Large intestine (tissue), 3 donors: Measurements from ENCODE around the gene VPS41. TPM values are rescaled to one million over a fixed set of nuclear protein-coding genes. Genes with fewer than 3 reads are reported as not detected.

Source experiments
- DNase-seq, 2 donors: peaks; one replicate each; pipeline versions ENCODE4 v3.0.0 to v3.0.0-alpha.2; 2013
- H3K27ac ChIP-seq: one replicate; pipeline ENCODE4 v1.5.1; 2013; ENCODE audit warnings: low read length
- H3K27me3 ChIP-seq: 2 replicates; pipeline ENCODE4 v1.6.1; 2013; ENCODE audit warnings: low read length; ENCODE audit not compliant: control insufficient read depth, insufficient read depth
- H3K36me3 ChIP-seq: 2 replicates; pipeline ENCODE4 v1.6.1; 2013; ENCODE audit warnings: low read length; ENCODE audit not compliant: control insufficient read depth, insufficient read depth
- H3K4me1 ChIP-seq: one replicate; pipeline ENCODE4 v1.6.1; 2013; ENCODE audit warnings: low read length; ENCODE audit not compliant: control insufficient read depth, insufficient read depth
- H3K4me3 ChIP-seq: one replicate; pipeline ENCODE4 v1.5.1; 2013; ENCODE audit warnings: low read length
- H3K9me3 ChIP-seq: one replicate; pipeline ENCODE4 v1.6.1; 2013; ENCODE audit warnings: mild to moderate bottlenecking, low read depth, low read length, moderate library complexity; ENCODE audit not compliant: control insufficient read depth
- WGBS: methylation state at CpG from one replicate; pipeline ENCODE4 v1.1.5; 2013; ENCODE audit warnings: low lambda C conversion rate; ENCODE audit not compliant: insufficient coverage; 5-methylcytosine and 5-hydroxymethylcytosine counted together
- polyA plus RNA-seq: library from polyadenylated mRNA; unstranded; fragments of 120-200 nt; gene quantifications from one replicate; pipeline ENCODE4 v1.2.1, GENCODE V29; 2013

Gene VPS41
- polyA plus RNA-seq, 1 donor, result 63.7 TPM

GRCh38 chr7:38709123-38709522, 199.9 kb downstream of the VPS41 start:
- Histone ChIP-seq H3K36me3 (no peaks in the 10 kb centered on the region), H3K4me1 (no peaks in the 10 kb centered on the region), H3K27ac (no peak overlapping the region), H3K9me3 (no peaks in the 10 kb centered on the region), H3K4me3 (no peak overlapping the region), H3K27me3 (no peaks in the 10 kb centered on the region)
- no peak for DNase-seq
- WGBS, result 100% methylated on average over 1 of the region's 4 CpGs

- DNase-seq, result no peak
- no peak overlapping the region for H3K27ac ChIP-seq
- no peaks in the 10 kb centered on the region for H3K27me3 ChIP-seq
- H3K4me3 ChIP-seq, result no peak overlapping the region
- H3K4me1 ChIP-seq, result no peaks in the 10 kb centered on the region
- no peaks in the 10 kb centered on the region for H3K9me3 ChIP-seq
- no peaks in the 10 kb centered on the region for H3K36me3 ChIP-seq
These were observed 204.2 kb downstream of the VPS41 start for GRCh38 chr7:38704751-38705150.

GRCh38 chr7:38704041-38704547, 204.9 kb downstream of the VPS41 start:
- Histone ChIP-seq H3K27ac (no peak overlapping the region), H3K4me1 (no peaks in the 10 kb centered on the region), H3K9me3 (no peaks in the 10 kb centered on the region), H3K27me3 (no peaks in the 10 kb centered on the region), H3K36me3 (no peaks in the 10 kb centered on the region), H3K4me3 (no peak overlapping the region)
- 57% methylated on average over 1 of the region's 4 CpGs for WGBS
- DNase-seq, result no peak

DNA sequence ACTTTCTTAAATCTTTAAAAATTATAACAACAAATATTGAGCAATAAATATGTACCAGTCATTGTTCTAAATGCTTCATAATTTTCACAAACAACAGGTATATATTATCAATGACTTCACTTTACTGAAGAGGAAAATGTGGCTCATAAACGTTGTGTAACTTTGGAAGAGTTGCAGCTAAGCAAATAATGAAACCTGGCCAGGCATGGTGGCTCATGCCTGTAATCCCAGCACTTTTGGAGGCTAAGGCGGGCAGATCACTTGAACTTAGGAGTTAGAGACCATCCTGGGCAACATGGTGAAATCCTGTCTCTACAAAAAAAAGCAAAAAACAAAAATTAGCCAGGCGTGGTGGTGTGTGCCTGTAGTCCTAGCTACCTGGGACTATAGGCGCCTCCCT, 205.9 kb downstream of the VPS41 start:
- DNase-seq, result no peak
- no peaks in the 10 kb centered on the region for H3K9me3 ChIP-seq
- H3K36me3 ChIP-seq, result no peaks in the 10 kb centered on the region
- WGBS, result no CpG with 5 or more reads among the region's 4 CpGs
- H3K4me3 ChIP-seq, result no peak overlapping the region
- no peaks in the 10 kb centered on the region for H3K27me3 ChIP-seq
- no peaks in the 10 kb centered on the region for H3K4me1 ChIP-seq
- H3K27ac ChIP-seq, result no peak overlapping the region

- 100% methylated on average over 5 of the region's 10 CpGs for WGBS
- H3K27ac ChIP-seq, result no peak overlapping the region
- no peaks in the 10 kb centered on the region for H3K36me3 ChIP-seq
These were observed 206.9 kb downstream of the VPS41 start for GRCh38 chr7:38702002-38702535.

DNA sequence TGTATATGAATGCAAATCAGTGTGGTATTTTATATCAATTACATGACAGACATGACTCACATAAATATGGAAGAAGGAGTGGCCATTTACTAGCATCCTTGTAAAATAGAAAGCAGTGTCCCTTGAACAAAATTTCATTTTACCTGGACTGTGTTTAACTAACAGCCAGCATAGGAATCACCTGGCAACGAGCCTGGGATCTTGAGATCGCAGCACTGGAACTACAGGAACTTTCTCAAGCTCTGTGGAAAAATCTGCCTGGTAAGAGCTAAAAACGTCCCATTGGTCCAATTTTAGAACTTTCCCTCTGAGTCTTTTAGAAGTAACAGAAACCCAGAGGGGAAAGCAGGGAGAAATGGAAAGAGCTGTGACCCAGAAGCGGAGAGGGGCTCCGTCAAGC, 208.9 kb downstream of the VPS41 start:
- Histone ChIP-seq H3K4me1 (no peaks in the 10 kb centered on the region), H3K36me3 (no peaks in the 10 kb centered on the region), H3K4me3 (no peak overlapping the region), H3K27ac (no peak overlapping the region), H3K9me3 (no peaks in the 10 kb centered on the region), H3K27me3 (no peaks in the 10 kb centered on the region)
- 83% methylated on average over 1 of the region's 5 CpGs for WGBS
- DNase-seq, result no peak

More at GRCh38 chr7:38702002-38702535, 206.9 kb downstream of the VPS41 start:
- no peak overlapping the region for H3K4me3 ChIP-seq
- no peaks in the 10 kb centered on the region for H3K27me3 ChIP-seq
- no peak for DNase-seq
- H3K9me3 ChIP-seq, result no peaks in the 10 kb centered on the region
- no peaks in the 10 kb centered on the region for H3K4me1 ChIP-seq

- Histone ChIP-seq H3K27me3 (no peaks in the 10 kb centered on the region), H3K4me3 (no peak overlapping the region), H3K36me3 (no peaks in the 10 kb centered on the region), H3K4me1 (no peaks in the 10 kb centered on the region), H3K9me3 (no peaks in the 10 kb centered on the region), H3K27ac (no peak overlapping the region)
- no peak for DNase-seq
- no CpG with 5 or more reads among the region's 3 CpGs for WGBS
These were observed 209.5 kb downstream of the VPS41 start for GRCh38 chr7:38699471-38699870.

DNA sequence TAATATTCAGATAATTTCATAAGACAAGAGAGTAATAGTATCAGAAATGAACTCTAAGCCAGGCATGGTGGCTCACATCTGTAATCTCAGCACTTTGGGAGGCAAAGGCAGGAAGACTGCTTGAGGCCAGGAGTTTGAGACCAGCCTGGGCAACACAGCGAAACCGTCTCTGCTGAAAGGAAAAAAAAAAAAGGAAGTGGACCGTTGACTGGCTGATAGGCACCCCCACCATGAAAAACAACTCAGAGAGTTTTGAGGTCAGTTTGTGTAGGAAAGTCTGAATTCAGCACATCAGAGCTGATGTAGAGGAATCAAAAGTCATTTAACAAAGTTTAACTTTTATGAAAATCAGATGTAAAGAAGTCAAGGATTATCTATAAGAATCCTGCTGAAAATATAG, 214.7 kb downstream of the VPS41 start:
- no CpG with 5 or more reads among the region's 3 CpGs for WGBS
- Histone ChIP-seq H3K36me3 (no peaks in the 10 kb centered on the region), H3K27ac (no peak overlapping the region), H3K9me3 (no peaks in the 10 kb centered on the region), H3K4me3 (no peak overlapping the region), H3K4me1 (no peaks in the 10 kb centered on the region), H3K27me3 (no peaks in the 10 kb centered on the region)
- no peak for DNase-seq

DNA sequence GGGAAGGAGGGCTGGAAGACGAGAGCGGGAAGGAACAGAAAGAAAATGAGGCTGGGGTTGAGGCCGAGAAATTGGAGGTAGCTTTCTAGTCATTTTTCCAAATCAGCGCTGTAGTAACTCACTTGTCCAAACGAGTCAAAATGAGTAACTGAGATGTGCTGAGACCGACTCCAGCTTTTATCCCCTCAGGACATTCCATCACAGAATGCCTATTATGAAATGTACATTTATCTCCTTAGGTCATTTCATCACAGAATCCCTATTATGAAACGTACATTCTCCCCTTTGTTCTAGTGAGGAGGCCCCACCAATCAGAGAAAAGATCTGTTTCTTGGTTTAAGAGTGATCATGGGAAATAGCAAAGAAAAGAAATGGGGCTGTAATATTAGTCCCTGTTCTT, 222.1 kb downstream of the VPS41 start:
- Histone ChIP-seq H3K36me3 (no peaks in the 10 kb centered on the region), H3K4me1 (no peaks in the 10 kb centered on the region), H3K9me3 (peaks cover 5% of the 10 kb centered on the region), H3K27me3 (no peaks in the 10 kb centered on the region), H3K4me3 (no peak overlapping the region), H3K27ac (no peak overlapping the region)
- 100% methylated on average over 3 of the region's 7 CpGs for WGBS
- DNase-seq, result no peak

DNA sequence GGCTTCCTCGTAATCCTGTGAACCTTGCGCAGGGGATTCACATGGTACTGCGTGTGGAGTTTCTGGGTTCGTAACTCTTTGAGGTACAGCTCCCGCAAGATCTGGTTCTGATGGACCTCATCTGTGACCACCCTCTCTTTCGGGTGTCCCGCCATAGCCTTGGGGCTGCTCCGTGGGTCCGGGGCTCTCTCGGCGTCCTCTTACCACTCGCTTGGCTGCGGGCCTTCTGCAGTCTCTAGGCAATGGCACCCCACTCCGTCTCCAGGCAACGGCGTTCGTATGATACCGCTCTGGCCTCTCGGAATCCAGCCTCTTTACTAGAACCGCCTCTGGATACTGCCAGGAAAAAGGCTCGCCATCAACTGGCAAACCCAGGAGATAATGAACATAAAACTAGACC, 223.1 kb downstream of the VPS41 start:
- no peak for DNase-seq
- H3K27me3 ChIP-seq, result no peaks in the 10 kb centered on the region
- H3K9me3 ChIP-seq, result peaks cover 5% of the 10 kb centered on the region
- H3K4me3 ChIP-seq, result no peak overlapping the region
- H3K27ac ChIP-seq, result no peak overlapping the region
- no peaks in the 10 kb centered on the region for H3K36me3 ChIP-seq
- no CpG with 5 or more reads among the region's 21 CpGs for WGBS
- H3K4me1 ChIP-seq, result no peaks in the 10 kb centered on the region

- no peaks in the 10 kb centered on the region for H3K4me1 ChIP-seq
- WGBS, result 94% methylated on average over 2 of the region's 3 CpGs
- DNase-seq, result no peak
- peaks cover 5% of the 10 kb centered on the region for H3K9me3 ChIP-seq
- H3K4me3 ChIP-seq, result no peak overlapping the region
- no peaks in the 10 kb centered on the region for H3K36me3 ChIP-seq
- H3K27me3 ChIP-seq, result no peaks in the 10 kb centered on the region
- H3K27ac ChIP-seq, result no peak overlapping the region
These were observed 226.4 kb downstream of the VPS41 start for GRCh38 chr7:38682606-38683005.
